NCI-H510A (cell line): ENCODE data around the gene TIMP1.

ENCODE experiments used
- DNase-seq: peaks from one replicate; lab custom pipeline; 2025; lab: John Stamatoyannopoulos, UW

The TIMP1 gene

DNA sequence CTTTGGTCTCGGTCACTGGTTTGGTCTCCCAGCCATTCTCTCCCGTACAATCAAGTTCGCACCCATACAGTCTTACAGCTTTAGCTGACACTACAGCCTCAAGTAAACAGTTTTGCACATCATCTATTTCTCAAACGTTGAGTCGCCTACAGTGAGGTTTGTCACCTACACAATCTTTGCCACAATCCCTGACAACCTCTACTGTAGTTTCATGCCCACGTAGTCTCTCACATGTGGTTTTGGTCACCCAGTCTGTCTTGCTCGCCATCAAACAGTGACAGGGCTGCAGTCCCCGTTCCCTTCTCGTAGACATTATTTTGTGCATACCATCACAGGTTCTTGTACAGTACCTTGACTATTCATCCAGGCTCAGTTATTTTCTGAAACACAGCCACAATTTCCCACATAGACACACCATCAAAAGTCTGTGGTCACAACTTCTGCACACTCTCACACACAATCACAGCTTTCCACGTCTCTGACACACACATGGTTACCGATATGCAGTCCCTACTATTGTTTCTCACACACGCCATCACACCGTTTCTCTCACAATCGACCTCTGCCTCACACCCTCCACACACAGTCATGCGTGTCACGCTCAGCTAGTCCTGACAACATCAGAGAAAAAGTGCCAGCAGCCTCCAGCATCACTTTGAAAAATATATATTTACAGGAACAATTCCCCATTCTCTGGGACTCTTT is 52.8 kb downstream of the TIMP1 start:
- DNase-seq = no peak
